HG03571 (cell line): ENCODE measurements around the gene MAP4K3.
"Not testable (repeated sequence)": the region's sequence is repeated elsewhere in the genome, so short reads cannot be mapped to it uniquely, and the experiment has no call there.

Experiments
- ATAC-seq: cut with Tn5 transposase; IDR thresholded peaks from one replicate; pipeline ENCODE4 v1.9.1; 2021; ENCODE audit not compliant: unreplicated experiment

MAP4K3 gene

DNA sequence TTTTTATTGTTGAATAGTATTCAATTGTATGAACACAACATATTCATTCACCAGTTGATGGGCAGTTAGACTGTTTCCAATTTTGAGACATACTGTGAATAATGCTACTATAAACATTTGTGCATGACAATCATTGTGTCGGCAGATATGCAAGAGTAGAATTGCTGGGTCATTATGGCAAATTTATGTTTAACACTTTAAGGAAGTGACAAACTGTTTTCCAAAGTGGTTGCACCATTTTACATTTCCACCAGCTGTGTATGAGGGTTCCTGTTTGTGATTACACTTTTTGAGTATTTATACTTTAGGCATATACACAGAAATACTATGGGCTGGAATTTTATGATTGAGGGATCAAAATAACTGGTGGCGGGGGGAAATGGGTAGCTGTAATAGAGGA lies 61.2 kb downstream of the MAP4K3 start:
- ATAC-seq: no peak

DNA sequence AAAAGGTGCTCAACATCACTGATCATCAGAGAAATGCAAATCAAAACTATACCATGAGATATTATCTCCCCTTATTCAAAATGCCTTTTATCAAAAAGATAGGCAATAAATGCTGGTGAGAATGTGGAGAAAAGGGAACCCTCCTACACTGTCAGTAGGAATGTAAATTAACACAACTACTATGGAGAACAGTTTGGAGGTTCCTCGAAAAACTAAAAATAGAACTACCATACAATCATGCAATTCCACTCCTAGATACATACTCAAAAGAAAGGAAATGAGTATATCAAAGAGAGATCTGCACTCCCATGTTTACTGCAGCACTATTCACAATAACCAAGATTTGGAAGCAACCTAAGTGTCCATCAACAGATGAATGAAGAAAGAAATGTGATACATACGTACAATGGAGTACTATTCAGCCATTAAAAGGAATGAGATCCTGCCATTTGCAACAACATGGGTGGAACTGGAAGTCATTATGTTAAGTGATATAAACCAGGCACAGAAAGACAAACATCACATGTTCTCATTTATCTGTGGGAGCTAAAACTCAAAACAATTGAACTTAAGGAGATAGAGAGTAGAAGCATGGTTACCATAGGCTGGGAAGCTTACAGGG lies 63.8 kb downstream of the MAP4K3 start:
- ATAC-seq: no peak

- ATAC-seq: no peak
Observed at GRCh38 chr2:39370101-39370500, 67.0 kb downstream of the MAP4K3 start.

DNA sequence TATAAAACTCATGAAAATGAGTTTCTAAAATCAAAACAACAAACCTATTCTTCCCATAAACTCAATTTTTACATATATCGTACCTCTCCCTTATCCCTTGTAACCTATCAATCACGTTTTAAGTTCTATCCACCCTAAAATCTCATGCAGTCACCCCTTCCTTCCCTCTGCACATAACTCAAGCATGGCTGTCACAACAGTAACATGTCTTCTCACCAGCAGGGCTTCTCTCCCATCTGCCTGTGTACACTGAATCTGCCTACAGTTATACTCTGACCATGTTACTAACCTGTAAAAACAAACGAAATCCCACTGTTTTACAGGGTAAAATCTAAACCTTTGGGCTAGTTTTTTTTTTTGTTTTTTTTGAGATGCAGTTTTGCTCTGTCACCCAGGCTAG lies 68.2 kb downstream of the MAP4K3 start:
- no peak for ATAC-seq

DNA sequence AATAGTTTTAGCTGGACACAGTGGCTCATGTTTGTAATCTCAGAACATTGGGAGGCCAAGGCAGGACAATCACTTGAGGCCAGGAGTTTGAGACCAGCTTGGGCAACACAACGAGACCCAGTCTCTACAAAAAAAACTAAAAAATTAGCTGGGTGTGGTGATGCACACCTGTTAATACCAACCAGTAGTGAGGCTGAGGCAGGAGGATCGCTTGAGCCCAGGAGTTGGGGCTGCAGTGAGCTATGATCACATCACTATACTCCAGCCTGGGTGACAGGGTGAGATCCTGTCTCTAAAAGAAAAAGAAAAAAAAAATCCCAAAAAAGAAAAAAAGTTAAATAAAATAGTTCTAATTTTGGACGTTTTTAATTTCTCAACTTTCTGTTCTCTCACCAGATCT lies 68.7 kb downstream of the MAP4K3 start:
- ATAC-seq: no peak

DNA sequence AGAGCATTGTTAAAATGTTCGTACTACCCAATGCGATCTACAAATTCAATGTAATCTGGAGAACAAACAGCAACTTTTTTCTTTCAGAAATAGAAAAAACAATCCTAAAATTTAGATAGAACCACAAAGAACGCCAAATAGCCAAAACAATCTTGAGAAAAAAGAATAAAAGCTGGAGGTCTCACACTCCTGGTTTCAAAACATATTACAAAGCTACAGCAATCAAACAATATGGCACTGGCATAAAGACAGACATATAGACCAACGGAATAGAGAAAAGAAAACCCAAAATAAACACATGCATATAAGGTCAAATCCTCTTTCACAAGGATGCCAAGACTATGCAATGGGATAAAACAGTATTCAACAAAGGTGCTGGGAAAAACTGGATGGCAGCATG lies 74.5 kb downstream of the MAP4K3 start:
- no peak for ATAC-seq

DNA sequence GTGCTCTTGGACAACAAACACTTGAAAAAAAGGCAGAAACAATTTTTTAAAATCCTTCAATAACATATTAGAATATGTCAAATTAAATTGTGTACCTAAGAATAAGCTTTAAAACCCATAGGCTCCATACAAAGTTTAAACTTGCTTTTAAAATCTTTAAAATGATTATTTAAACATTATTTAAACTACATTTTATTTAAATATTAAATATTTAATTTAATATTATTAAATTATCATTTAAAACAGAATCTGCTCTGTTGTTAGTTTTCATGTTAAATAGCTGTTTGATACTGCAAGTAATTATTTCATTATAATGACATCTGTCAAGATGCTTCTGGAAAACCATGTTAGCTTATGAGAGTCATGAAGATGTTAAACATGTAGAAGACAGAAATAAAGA lies 75.6 kb downstream of the MAP4K3 start:
- no peak for ATAC-seq

DNA sequence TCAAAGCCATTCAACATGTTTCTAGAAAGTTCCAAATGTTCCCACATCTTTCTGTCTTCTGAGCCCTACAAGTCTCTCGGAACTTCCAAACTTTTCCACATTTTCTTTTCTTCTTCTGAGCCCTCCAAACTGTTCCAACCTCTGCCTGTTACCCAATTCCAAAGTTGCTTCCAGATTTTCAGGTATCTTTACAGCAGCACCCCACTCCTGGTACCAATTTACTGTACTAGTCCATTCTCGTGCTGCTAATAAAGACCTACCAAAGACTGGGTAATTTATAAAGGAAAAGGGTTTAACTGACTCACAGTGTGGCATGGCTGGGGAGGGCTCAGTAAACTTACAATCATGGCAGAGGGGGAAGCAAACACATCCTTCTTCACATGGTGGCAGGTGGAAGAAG lies 76.7 kb downstream of the MAP4K3 start:
- not testable (repeated sequence) for ATAC-seq

DNA sequence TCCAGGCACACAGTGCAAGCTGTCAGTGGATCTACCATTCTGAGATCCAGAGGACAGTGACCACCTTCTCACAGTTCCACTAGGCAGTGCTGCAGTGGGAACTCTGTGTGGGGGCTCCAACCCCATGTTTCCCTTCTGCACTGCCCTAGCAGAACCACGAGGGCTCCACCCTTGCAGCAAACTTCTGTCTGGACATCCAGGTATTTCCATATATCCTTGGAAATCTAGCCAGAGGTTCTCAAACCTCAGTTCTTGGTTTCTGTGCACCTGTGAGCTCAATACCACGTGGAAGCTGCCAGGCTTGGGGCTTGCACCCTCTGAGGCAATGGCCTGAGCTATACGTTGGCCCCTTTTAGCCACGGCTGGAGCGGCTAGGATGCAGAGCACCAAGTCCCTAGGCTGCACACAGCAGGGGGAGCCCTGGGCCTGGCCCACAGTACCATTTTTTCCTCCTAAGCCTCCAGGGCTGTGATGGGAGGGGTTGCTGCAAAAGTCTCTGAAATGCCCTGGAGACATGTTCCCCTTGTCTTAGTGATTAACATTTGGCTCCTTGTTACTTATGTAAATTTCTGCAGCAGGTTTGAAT lies 77.5 kb downstream of the MAP4K3 start:
- ATAC-seq: no peak

DNA sequence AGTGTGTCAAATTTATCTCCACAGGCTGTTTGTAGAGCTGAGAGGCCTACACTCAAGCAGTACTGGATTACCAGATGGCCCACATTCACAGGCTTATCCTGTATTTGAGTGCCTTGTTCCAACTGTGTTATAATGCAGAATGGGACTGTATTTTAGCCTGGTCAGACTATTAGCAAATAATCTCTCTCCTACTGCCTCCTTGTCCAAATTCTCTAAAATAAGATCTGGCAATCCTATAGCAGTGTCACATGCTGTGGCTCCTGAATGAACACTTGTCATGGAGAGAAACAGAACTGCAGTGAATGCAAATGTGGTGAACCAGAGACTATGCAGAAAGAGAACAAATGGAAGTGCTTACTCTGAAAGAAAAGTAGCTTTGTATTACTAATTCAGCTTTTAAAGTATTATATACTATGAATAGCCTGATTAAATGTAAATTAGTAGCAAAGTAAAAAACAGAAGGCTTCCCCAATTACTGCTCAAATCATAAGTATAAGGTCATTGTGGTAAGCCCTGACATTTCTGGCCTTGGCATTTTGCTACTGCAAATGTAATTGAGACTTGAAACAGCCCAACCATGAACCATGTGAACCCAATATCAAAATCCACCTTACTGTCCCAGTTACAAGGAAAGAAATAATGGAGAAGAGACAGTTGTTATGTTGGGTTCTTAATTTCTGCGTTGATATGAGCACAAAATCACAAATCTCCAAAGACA lies 80.0 kb downstream of the MAP4K3 start:
- ATAC-seq: no peak

DNA sequence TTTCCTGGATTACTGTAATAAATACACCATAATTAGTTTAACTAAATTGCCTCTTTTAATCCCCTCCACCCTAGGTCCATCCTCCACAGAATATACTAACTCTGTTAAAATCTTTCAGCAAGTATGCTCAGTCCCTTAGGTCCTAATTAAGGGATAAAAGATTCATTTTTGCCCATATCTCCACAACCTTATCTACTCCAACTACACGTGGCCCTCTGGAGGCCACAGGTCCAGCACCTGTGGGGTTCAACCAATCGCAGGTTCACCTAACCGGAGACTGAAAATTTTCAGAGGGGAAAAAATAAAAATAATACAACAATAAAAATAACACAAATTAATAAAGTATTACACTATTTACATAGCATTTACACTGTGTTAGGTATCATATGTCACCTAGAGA lies 86.4 kb downstream of the MAP4K3 start:
- no peak for ATAC-seq

DNA sequence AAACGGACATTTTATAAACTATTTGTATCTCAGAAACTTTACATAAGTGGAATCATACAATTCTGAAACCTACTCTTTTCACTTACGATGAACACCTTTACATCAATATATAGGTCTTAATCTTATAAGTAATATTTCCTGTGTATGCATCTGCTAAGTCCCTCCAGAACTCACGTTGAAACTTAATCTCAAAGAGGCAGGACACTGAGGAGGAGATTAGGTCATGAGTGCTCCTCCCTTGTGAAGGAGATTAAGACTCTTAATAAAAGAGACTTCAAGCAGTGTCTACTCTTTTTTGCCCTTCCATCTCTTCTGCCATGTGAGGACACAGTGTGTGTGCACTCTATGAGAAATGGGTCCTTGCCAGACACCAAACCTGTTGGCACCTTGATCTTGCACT lies 98.6 kb downstream of the MAP4K3 start:
- ATAC-seq: no peak

- no peak for ATAC-seq
Observed at GRCh38 chr2:39335930-39336329, 101.2 kb downstream of the MAP4K3 start.

DNA sequence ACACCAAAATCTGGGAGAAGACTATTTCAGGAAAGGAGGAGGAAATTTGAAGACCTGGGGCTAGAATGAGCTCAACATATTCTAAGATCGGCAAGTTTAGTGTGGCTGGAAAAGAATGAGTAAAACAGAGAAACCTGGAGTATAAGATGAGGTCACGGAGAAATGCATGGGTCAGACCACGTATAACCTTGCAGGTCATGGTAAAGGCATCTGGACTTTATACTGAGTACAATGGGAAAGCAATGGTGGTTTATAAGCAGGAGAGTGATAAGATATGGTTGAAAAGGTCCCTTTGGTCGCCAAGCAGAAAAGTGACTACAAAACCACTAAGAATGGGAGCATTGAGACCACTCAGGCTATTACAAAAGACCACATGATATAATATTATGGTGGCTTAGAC lies 102.1 kb downstream of the MAP4K3 start:
- ATAC-seq: no peak

- ATAC-seq: no peak
Observed at GRCh38 chr2:39334529-39334928, 102.6 kb downstream of the MAP4K3 start.

- no peak for ATAC-seq
Observed at GRCh38 chr2:39326644-39327043, 110.4 kb downstream of the MAP4K3 start.

- no peak for ATAC-seq
Observed at GRCh38 chr2:39325966-39326365, 111.1 kb downstream of the MAP4K3 start.

- not testable (repeated sequence) for ATAC-seq
Observed at GRCh38 chr2:39321056-39322035, 115.7 kb downstream of the MAP4K3 start.

GRCh38 chr2:39320162-39320561 lies 116.9 kb downstream of the MAP4K3 start:
- ATAC-seq: no peak

- no peak for ATAC-seq
Observed at GRCh38 chr2:39313575-39313974, 123.5 kb downstream of the MAP4K3 start.

DNA sequence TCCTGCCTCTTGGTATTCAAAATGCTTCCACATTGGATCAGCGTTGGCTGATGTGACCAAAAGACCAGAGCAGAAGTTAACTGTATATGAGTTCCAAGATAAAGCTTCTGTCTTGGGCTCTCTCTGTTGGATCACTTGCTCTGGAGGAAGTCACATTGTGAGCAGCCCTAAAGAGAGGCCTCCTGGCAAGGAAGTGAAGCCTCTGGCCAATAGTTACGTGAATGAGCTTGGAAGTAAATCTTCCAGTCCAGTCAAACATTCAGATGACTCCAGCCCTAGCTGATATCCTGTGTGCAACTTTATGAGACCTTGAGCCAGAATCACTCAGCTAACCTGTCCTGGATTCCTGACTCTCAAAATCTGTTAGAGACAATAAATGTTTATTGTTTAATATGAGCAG lies 125.6 kb downstream of the MAP4K3 start:
- ATAC-seq: no peak
